HG02763 (cell line): Measurements from ENCODE around the gene UNC119.
"Not testable (repeated sequence)": the region's sequence is repeated elsewhere in the genome, so short reads cannot be mapped to it uniquely, and the experiment has no call there.

Source experiments
- ATAC-seq: cut with Tn5 transposase; IDR thresholded peaks from one replicate; pipeline ENCODE4 v1.9.1; 2021; ENCODE audit warnings: mild to moderate bottlenecking, moderate library complexity; ENCODE audit not compliant: unreplicated experiment

Gene UNC119

GRCh38 chr17:28523876-28524275 is 28.5 kb downstream of the UNC119 start:
- ATAC-seq, result no peak

- ATAC-seq, result no peak
These were observed 29.2 kb downstream of the UNC119 start for GRCh38 chr17:28523186-28523585.

- not testable (repeated sequence) for ATAC-seq
These were observed 30.1 kb downstream of the UNC119 start for GRCh38 chr17:28522281-28522680.

GRCh38 chr17:28521311-28522085 is 30.9 kb downstream of the UNC119 start:
- ATAC-seq, result no peak

GRCh38 chr17:28520687-28521086 is 31.7 kb downstream of the UNC119 start:
- ATAC-seq, result no peak

GRCh38 chr17:28519236-28519635 is 33.2 kb downstream of the UNC119 start:
- no peak for ATAC-seq

- ATAC-seq, result no peak
These were observed 33.8 kb downstream of the UNC119 start for GRCh38 chr17:28518578-28518977.

- ATAC-seq, result no peak
These were observed 34.3 kb downstream of the UNC119 start for GRCh38 chr17:28518132-28518531.

GRCh38 chr17:28515518-28515917 is 36.9 kb downstream of the UNC119 start:
- no peak for ATAC-seq

GRCh38 chr17:28514561-28515002 is 37.8 kb downstream of the UNC119 start:
- ATAC-seq, result no peak

- ATAC-seq, result no peak
These were observed 38.9 kb downstream of the UNC119 start for GRCh38 chr17:28513476-28513875.

GRCh38 chr17:28511858-28512461 is 40.5 kb downstream of the UNC119 start:
- no peak for ATAC-seq

GRCh38 chr17:28509789-28510188 is 42.6 kb downstream of the UNC119 start:
- ATAC-seq, result no peak

GRCh38 chr17:28508211-28508724 is 44.2 kb downstream of the UNC119 start:
- no peak for ATAC-seq

GRCh38 chr17:28507567-28508203 is 44.7 kb downstream of the UNC119 start:
- no peak for ATAC-seq

GRCh38 chr17:28506763-28507487 is 45.5 kb downstream of the UNC119 start:
- no peak for ATAC-seq

GRCh38 chr17:28505986-28506665 is 46.3 kb downstream of the UNC119 start, which contains the start of gene FOXN1:
Gene FOXN1, plus strand, starts transcription at chr17:28506348. Its CDS starts 17,622 bp downstream, at chr17:28523970.
- no peak for ATAC-seq

- no peak for ATAC-seq
These were observed 49.0 kb downstream of the UNC119 start for GRCh38 chr17:28503420-28503819.

GRCh38 chr17:28501421-28502284 is 50.8 kb downstream of the UNC119 start:
- ATAC-seq, result no peak
